ENCODE results near the gene MID1IP1. TPM values are rescaled to one million over a fixed set of nuclear protein-coding genes. Genes with fewer than 3 reads are reported as not detected.

MID1IP1 gene
- total RNA-seq, 4 donors from 2014 or later, result 23.9 to 49.7 (median 33.4) TPM

- peak; percentile 71 for DNase-seq
- no peak for TF ChIP-seq EP300 (IDR thresholded peaks at IDR 0.05; ENCODE audit: low read depth)
- peak in 2 of 3 donors; percentile 28 to 49 for TF ChIP-seq POLR2AphosphoS5 (IDR thresholded peaks at IDR 0.05)
- TF ChIP-seq, protein P1, sequence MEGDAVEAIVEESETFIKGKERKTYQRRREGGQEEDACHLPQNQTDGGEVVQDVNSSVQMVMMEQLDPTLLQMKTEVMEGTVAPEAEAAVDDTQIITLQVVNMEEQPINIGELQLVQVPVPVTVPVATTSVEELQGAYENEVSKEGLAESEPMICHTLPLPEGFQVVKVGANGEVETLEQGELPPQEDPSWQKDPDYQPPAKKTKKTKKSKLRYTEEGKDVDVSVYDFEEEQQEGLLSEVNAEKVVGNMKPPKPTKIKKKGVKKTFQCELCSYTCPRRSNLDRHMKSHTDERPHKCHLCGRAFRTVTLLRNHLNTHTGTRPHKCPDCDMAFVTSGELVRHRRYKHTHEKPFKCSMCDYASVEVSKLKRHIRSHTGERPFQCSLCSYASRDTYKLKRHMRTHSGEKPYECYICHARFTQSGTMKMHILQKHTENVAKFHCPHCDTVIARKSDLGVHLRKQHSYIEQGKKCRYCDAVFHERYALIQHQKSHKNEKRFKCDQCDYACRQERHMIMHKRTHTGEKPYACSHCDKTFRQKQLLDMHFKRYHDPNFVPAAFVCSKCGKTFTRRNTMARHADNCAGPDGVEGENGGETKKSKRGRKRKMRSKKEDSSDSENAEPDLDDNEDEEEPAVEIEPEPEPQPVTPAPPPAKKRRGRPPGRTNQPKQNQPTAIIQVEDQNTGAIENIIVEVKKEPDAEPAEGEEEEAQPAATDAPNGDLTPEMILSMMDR (IDR thresholded peaks at IDR 0.05), result no peak
- TF ChIP-seq POLR2A (IDR thresholded peaks at IDR 0.05), result peak; percentile 31
- H3K4me1 ChIP-seq, result peaks cover 0 to 30% (median 11%) of the 10 kb centered on the region in 4 donors
- no peaks in the 10 kb centered on the region for H3K9me3 ChIP-seq
- H3K36me3 ChIP-seq, result no peaks in the 10 kb centered on the region
- in situ Hi-C loops (cut with MboI; ENCODE audit: low pct_ligation_motif_present in 1 of 4, low pct_unique_long_range_greater_than_20kb in 1 of 4, low sequenced_read_pairs in 3 of 4), result no loop called here
- intact Hi-C loops (cut with DNase I; ENCODE audit: low total_unique reads), result loop anchor here (10.0 kb wide), 1 partner anchor 129 kb away; no protein-coding TSS in a partner anchor
- no peaks in the 10 kb centered on the region for H3K27me3 ChIP-seq
- H3K27ac ChIP-seq, result peak overlapping the region; percentile 92 to 99 (median 96)
- 46% methylated on average over 41 of the region's 41 CpGs; no CpG with 5 or more reads in 1 of the 2 donors for WGBS, 2 donors (ENCODE audit: low coverage in 1 of 2)
- peak overlapping the region; percentile 53 to 81 (median 68) for H3K4me3 ChIP-seq
These were observed 4.5 kb downstream of the MID1IP1 start for GRCh38 chrX:38805432-38806389.

GRCh38 chrX:38806875-38807621 lies 5.8 kb downstream of the MID1IP1 start:
- Histone ChIP-seq H3K27me3 (no peaks in the 10 kb centered on the region), H3K4me3 (peak overlapping the region in 1 of 4 donors; percentile 81), H3K9me3 (no peaks in the 10 kb centered on the region), H3K36me3 (no peaks in the 10 kb centered on the region), H3K4me1 (peaks cover 0 to 27% (median 11%) of the 10 kb centered on the region in 4 donors), H3K27ac (peak overlapping the region; percentile 92 to 99 (median 96))
- 39 to 60% methylated on average over 2 to 7 of the region's 7 CpGs for WGBS, 2 donors (ENCODE audit: low coverage in 1 of 2)
- intact Hi-C loops (cut with DNase I; ENCODE audit: low total_unique reads), result loop anchor here (10.0 kb wide), 1 partner anchor 128 kb away; no protein-coding TSS in a partner anchor
- DNase-seq, result no peak
- TF ChIP-seq, protein P1 (IDR thresholded peaks at IDR 0.05), result no peak
- TF ChIP-seq POLR2A (IDR thresholded peaks at IDR 0.05), result no peak
- TF ChIP-seq EP300 (IDR thresholded peaks at IDR 0.05; ENCODE audit: low read depth), result no peak
- TF ChIP-seq POLR2AphosphoS5 (IDR thresholded peaks at IDR 0.05), result no peak
- in situ Hi-C loops (cut with MboI; ENCODE audit: low pct_ligation_motif_present in 1 of 4, low pct_unique_long_range_greater_than_20kb in 1 of 4, low sequenced_read_pairs in 3 of 4), result no loop called here

GRCh38 chrX:38807873-38808272 lies 6.6 kb downstream of the MID1IP1 start:
- Histone ChIP-seq H3K36me3 (no peaks in the 10 kb centered on the region), H3K4me3 (no peak overlapping the region), H3K27me3 (no peaks in the 10 kb centered on the region), H3K27ac (peak overlapping the region in 2 of 4 donors; percentile 93 to 98), H3K9me3 (no peaks in the 10 kb centered on the region), H3K4me1 (peaks cover 0 to 26% (median 9%) of the 10 kb centered on the region in 4 donors)
- no peak for TF ChIP-seq EP300 (IDR thresholded peaks at IDR 0.05; ENCODE audit: low read depth)
- TF ChIP-seq POLR2AphosphoS5 (IDR thresholded peaks at IDR 0.05), result no peak
- TF ChIP-seq, protein P1 (IDR thresholded peaks at IDR 0.05), result no peak
- no peak for TF ChIP-seq POLR2A (IDR thresholded peaks at IDR 0.05)
- intact Hi-C loops (cut with DNase I; ENCODE audit: low total_unique reads), result loop anchor here (10.0 kb wide), 1 partner anchor 127 kb away; no protein-coding TSS in a partner anchor
- no peak for DNase-seq
- in situ Hi-C loops (cut with MboI; ENCODE audit: low pct_ligation_motif_present in 1 of 4, low pct_unique_long_range_greater_than_20kb in 1 of 4, low sequenced_read_pairs in 3 of 4), result no loop called here

Measured in transverse colon (tissue), 4 donors.